Activated naive CD8-positive, alpha-beta T cell (primary cell): ENCODE measurements around the gene FER1L5.

Experiments
- H3K27ac Mint-ChIP-seq: one replicate; pipeline ENCODE4 v1.8.0; 2021; ENCODE audit warnings: mixed read lengths
- H3K27me3 Mint-ChIP-seq: one replicate; pipeline ENCODE4 v1.8.0; 2021; ENCODE audit warnings: mixed read lengths
- H3K36me3 Mint-ChIP-seq: one replicate; pipeline ENCODE4 v1.8.0; 2021; ENCODE audit warnings: mixed read lengths
- H3K4me1 Mint-ChIP-seq: one replicate; pipeline ENCODE4 v1.8.0; 2021; ENCODE audit warnings: low read depth, mixed read lengths
- H3K4me3 Mint-ChIP-seq: one replicate; pipeline ENCODE4 v1.8.0; 2021; ENCODE audit warnings: mild to moderate bottlenecking, mixed read lengths
- H3K9me3 Mint-ChIP-seq: one replicate; pipeline ENCODE4 v1.8.0; 2021; ENCODE audit warnings: low read depth, mixed read lengths

FER1L5 gene

DNA sequence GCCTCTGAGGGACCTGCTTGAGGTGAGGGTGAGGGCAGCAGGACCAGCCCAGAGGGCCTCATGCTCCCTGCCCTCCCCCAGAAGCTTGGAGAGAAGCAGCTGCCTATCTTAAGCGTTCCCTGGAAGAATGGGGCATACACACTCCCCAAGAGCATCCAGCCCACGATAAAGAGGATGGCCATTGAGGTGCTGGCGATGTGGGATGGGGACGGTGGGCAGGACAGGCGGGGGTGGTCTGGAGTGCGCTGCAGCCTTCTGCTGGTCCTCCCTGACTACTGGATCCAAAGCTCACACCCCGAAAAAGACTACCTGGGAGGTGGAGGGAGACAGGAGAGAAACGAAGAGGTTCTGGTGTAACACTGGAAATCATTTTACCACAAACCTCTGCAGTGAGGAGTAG, 51.7 kb downstream of the FER1L5 start:
- no peak overlapping the region for H3K4me3 Mint-ChIP-seq
- no peak overlapping the region for H3K27ac Mint-ChIP-seq
- H3K36me3 Mint-ChIP-seq = no peaks in the 10 kb centered on the region
- H3K9me3 Mint-ChIP-seq = no peaks in the 10 kb centered on the region
- no peaks in the 10 kb centered on the region for H3K4me1 Mint-ChIP-seq
- no peaks in the 10 kb centered on the region for H3K27me3 Mint-ChIP-seq

DNA sequence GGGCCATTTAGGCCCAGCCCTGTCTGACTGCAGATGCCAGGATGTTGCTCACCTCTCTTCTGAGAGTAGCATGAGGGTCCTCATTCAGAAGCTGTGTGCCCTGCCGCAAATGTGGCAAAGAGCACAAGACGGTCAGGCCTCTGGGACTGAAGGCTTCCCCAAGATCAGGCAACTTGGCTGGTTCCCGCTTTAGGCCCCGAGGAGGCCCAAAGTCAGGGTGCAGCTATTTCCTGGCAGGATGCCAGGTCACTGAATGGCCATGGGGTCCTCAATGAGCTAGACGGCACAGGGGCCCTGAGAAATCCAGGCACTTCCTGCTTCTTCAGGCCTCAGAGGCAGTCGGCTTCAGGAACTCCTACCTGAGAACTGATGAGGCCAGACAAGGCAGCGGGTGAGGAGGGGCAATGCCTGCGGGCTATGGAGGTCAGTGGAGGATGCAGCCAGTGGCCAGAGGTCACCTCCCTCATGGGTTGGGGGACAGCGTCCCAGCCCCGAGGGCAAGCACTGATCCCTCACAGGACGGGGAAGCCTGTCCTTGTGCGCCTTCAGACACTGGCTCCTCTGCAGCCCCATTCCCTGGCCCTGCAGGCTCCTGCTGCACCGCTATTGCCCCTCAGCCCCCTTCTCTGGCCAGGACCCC, 52.4 kb downstream of the FER1L5 start:
- Mint-ChIP-seq H3K4me1 (no peaks in the 10 kb centered on the region), H3K36me3 (no peaks in the 10 kb centered on the region), H3K27ac (no peak overlapping the region), H3K27me3 (no peaks in the 10 kb centered on the region), H3K4me3 (no peak overlapping the region), H3K9me3 (no peaks in the 10 kb centered on the region)

DNA sequence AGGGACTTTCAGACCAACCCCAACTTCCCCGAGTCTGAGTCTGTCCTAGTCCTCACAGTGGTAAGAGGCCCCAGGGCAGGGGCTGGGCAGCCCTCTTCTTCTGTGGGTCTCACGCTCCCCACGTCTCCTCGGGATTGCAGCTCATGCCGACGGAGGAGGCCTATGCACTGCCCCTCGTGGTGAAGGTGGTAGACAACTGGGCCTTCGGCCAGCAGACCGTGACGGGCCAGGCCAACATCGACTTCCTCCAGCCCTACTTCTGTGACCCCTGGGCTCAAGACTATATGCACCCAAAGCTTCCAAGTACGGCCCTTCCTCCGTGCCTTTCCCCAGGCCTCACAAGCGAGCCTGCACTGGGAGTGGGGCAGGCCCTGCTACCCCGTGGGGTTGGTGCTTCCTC, 53.0 kb downstream of the FER1L5 start:
- H3K9me3 Mint-ChIP-seq = no peaks in the 10 kb centered on the region
- H3K4me3 Mint-ChIP-seq = no peak overlapping the region
- H3K27me3 Mint-ChIP-seq = no peaks in the 10 kb centered on the region
- H3K36me3 Mint-ChIP-seq = no peaks in the 10 kb centered on the region
- H3K27ac Mint-ChIP-seq = no peak overlapping the region
- H3K4me1 Mint-ChIP-seq = no peaks in the 10 kb centered on the region

DNA sequence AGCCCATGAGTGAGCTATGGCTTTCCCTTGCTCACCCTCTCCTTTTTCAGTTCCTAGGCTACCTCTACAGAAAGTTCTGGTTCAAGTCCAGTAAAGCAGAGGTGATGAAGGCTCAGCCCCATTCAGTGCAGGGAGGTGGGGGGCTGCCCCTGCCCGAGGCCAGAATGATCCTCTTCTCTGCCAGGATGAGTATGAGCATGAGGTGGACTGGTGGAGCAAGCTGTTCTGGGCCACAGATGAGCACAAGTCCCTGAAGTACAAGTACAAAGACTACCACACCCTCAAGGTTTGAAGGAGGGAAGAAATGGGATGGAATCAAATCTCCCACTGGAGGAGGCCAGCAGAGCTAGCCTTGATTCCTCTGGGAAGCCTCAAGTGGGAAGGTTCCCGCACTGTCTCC, 54.9 kb downstream of the FER1L5 start:
- H3K27ac Mint-ChIP-seq = no peak overlapping the region
- no peaks in the 10 kb centered on the region for H3K36me3 Mint-ChIP-seq
- no peaks in the 10 kb centered on the region for H3K27me3 Mint-ChIP-seq
- H3K9me3 Mint-ChIP-seq = no peaks in the 10 kb centered on the region
- no peaks in the 10 kb centered on the region for H3K4me1 Mint-ChIP-seq
- no peak overlapping the region for H3K4me3 Mint-ChIP-seq

DNA sequence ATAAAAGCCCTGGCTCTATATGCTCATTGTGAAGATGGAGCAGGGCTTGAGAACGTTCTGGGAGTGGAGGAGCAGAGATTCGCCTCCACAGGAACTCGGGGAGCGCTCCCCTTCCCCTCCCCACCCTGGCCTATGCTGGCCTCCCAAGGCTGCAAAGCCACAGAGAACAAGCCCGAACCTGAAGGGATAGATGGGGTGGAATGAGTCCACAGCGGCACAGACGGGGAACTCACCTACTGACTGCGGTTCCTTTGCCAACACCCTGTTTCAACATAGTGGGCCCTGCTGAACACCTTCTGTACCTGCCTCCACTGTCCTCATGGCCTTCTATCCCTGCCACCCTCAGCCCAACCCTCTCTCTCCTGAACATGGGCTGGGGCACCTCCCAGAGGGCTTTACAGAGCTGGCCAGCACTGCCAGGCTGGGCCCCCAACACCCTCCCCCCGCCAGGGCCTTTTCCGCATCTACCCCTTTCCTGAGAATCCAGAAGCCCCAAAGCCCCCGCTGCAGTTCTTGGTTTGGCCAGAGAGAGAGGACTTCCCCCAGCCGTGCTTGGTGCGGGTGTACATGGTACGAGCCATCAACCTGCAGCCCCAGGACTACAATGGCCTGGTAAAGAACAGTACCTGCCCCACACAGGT, 55.8 kb downstream of the FER1L5 start:
- H3K36me3 Mint-ChIP-seq = no peaks in the 10 kb centered on the region
- no peaks in the 10 kb centered on the region for H3K4me1 Mint-ChIP-seq
- H3K27me3 Mint-ChIP-seq = no peaks in the 10 kb centered on the region
- H3K27ac Mint-ChIP-seq = no peak overlapping the region
- H3K4me3 Mint-ChIP-seq = no peak overlapping the region
- H3K9me3 Mint-ChIP-seq = no peaks in the 10 kb centered on the region

DNA sequence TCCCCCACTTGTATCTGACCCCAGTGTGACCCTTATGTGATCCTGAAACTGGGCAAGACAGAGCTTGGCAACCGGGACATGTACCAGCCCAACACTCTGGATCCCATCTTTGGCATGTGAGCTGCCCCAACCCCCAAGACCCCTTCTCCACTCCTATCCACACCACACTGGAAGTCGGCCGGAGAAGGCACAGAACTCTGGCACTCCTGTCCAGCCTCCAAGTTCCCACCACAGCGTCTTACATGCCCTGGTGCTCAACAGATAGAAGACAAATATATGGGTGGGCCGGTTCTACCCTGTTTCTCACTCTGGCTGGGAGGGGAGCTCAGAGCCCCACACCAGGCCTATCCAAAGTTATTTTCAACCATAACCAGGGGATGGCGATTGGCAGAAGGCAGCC, 56.5 kb downstream of the FER1L5 start:
- H3K36me3 Mint-ChIP-seq = no peaks in the 10 kb centered on the region
- H3K4me1 Mint-ChIP-seq = no peaks in the 10 kb centered on the region

DNA sequence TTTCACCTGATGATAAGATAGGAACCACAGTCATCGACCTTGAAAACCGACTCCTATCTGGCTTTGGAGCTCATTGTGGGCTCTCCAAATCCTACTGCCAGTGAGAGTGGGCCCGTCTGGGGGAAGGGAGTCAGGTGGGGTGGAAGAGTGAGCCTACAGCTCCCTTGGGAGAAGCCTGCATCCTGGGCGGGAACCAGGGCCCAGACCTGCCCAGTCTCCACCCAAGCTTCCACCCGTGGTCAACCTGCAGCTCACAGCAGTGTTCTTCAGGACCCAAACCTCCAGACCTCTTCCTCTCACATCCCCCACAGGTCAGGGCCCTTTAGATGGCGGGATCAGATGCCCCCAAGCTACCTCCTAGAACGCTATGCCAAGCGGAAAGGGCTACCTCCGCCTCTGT, 57.1 kb downstream of the FER1L5 start:
- no peak overlapping the region for H3K27ac Mint-ChIP-seq
- no peaks in the 10 kb centered on the region for H3K27me3 Mint-ChIP-seq
- no peaks in the 10 kb centered on the region for H3K9me3 Mint-ChIP-seq
- H3K4me1 Mint-ChIP-seq = no peaks in the 10 kb centered on the region
- no peak overlapping the region for H3K4me3 Mint-ChIP-seq
- H3K36me3 Mint-ChIP-seq = no peaks in the 10 kb centered on the region

More for the DNA sequence above, 56.5 kb downstream of the FER1L5 start:
- H3K4me3 Mint-ChIP-seq = no peak overlapping the region
- H3K27ac Mint-ChIP-seq = no peak overlapping the region
- no peaks in the 10 kb centered on the region for H3K9me3 Mint-ChIP-seq
- H3K27me3 Mint-ChIP-seq = no peaks in the 10 kb centered on the region

DNA sequence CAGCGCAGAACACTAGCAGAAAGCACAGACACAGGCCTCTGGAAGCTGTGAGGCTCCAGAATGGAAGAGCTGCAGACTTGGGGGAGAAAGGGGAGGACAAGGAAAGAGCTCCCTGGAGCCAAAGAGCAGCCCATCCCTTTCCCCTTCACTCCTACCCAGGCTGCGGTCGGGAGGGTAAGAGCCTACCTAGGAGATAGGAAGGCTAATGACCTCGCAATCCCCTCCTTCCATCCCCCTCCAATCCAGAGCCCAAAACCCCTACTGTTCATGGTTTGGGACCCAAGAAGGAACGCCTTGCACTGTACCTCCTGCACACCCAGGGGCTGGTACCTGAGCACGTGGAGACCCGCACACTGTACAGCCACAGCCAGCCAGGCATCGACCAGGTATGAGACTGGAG, 57.5 kb downstream of the FER1L5 start:
- H3K27ac Mint-ChIP-seq = no peak overlapping the region
- no peaks in the 10 kb centered on the region for H3K4me1 Mint-ChIP-seq
- no peaks in the 10 kb centered on the region for H3K27me3 Mint-ChIP-seq
- H3K4me3 Mint-ChIP-seq = no peak overlapping the region
- H3K36me3 Mint-ChIP-seq = no peaks in the 10 kb centered on the region
- H3K9me3 Mint-ChIP-seq = no peaks in the 10 kb centered on the region

DNA sequence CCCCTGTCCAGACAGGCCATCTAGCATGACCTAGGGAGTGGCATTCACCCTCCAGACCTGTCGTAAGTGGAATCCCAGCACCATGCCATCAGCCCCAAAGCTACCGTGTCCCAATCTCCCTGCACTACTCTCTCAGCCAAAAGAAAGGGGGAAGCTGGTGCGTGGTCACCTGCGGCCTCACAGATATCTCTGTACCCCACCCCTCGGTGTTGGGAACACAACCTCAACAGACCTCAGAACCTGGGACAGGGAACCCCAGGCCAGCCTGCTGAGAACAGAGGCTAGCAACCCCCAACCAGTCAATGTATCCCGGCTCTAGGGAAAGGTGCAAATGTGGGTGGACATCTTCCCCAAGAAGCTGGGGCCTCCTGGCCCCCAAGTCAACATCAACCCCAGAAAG, 59.1 kb downstream of the FER1L5 start:
- Mint-ChIP-seq H3K4me1 (no peaks in the 10 kb centered on the region), H3K27me3 (no peaks in the 10 kb centered on the region), H3K36me3 (no peaks in the 10 kb centered on the region), H3K9me3 (no peaks in the 10 kb centered on the region), H3K4me3 (no peak overlapping the region), H3K27ac (no peak overlapping the region)

DNA sequence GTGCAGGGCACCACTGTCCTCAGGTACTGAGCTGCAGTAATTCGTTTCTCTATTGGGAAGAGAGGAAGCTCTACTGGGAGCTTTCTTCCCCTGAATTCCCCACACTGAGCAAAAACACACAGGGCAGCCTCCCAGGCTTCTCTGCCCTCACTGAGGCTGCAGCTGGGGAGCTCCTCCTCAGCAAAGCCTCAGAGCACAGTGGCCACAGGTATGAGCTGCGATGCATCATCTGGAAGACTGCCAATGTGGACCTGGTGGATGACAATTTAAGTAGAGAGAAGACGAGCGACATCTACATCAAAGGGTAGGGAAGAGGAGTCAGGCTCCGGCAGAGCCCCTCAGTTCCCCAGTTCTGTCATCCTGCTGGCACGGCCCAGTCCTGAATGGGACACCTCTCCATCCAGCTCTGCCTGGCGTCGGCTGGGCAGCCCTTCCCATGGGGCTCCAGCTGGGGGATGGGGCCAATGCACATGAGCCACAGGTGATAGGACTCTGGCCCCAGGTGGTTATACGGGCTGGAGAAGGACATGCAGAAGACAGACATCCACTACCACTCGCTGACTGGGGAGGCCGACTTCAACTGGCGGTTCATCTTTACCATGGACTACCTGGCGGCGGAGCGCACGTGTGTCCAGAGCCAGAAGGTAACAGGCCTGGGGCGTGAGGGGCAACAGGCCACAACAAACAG, 59.7 kb downstream of the FER1L5 start:
- no peaks in the 10 kb centered on the region for H3K4me1 Mint-ChIP-seq
- no peaks in the 10 kb centered on the region for H3K36me3 Mint-ChIP-seq
- H3K27ac Mint-ChIP-seq = no peak overlapping the region
- no peak overlapping the region for H3K4me3 Mint-ChIP-seq
- H3K27me3 Mint-ChIP-seq = no peaks in the 10 kb centered on the region
- H3K9me3 Mint-ChIP-seq = no peaks in the 10 kb centered on the region

DNA sequence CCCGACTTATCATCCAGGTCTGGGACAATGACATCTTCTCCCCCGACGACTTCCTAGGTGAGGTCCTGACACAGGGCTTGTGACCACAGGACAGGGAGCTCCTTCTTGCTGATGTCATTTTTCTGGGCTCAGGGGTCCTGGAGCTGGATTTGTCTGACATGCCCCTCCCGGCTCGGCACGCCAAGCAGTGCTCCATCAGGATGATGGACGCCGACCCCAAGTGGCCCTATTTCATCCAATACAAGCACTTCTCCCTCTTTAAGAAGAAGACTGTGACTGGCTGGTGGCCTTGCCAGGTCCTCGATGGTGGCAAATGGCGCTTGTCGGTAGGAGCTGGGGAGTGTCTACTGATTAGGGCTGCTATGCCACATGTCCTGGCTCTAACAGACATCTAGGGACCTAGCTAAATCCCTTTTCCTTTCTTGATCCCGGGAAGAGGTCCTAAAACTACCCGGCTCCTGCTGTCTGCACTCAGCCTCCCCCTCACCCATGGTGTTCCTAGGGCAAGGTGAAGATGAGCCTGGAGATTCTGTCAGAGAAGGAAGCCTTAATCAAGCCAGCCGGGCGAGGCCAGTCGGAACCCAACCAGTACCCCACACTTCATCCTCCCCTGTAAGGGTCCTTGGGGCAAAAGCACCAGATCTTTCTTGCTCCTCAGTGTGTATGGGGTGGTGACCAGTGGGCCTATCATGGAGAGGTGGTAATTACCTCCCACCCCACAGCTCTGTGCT, 60.6 kb downstream of the FER1L5 start:
- Mint-ChIP-seq H3K4me1 (no peaks in the 10 kb centered on the region), H3K27ac (no peak overlapping the region), H3K36me3 (peaks cover 6% of the 10 kb centered on the region), H3K27me3 (no peaks in the 10 kb centered on the region), H3K9me3 (no peaks in the 10 kb centered on the region), H3K4me3 (no peak overlapping the region)

DNA sequence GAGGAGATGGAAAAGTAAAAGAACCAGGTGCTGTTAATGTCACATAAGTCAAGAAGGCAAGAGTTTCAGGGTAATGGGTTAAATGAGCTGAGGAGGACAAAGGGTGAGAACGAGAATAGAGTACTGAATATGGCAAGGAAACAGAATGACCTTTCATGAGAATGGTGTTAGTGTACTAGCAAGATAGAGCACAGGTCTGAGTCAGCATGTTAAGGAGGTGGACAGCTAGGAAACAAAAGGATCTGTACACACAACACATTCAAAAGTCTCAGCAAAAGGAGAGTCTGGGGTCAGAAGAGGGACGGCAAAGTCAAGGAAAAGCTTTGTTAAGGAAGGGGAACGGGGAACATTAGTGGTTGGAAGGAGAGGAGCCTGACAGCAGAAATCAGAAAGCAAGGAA, 68.4 kb downstream of the FER1L5 start:
- Mint-ChIP-seq H3K4me3 (no peak overlapping the region), H3K27ac (no peak overlapping the region), H3K27me3 (no peaks in the 10 kb centered on the region), H3K36me3 (peaks cover 19% of the 10 kb centered on the region), H3K9me3 (no peaks in the 10 kb centered on the region), H3K4me1 (no peaks in the 10 kb centered on the region)

DNA sequence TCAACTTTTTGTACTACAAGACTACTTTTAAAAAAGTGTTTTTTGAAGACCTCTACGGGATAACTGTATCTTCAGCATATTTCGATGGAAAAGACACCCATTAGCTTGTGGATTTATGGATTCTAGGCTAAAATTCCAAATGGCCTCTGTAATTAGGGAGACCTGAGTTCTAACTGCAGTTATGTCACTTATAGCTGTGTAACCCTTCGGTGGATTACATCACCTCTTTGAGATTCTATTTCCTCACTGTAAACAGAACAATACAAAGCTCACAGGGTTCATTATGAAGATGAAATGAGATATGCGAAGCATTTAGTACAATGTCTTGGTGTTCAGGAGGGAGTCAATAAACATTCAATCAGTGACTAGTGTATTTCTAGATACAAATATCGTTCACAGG, 73.1 kb downstream of the FER1L5 start:
- H3K4me3 Mint-ChIP-seq = no peak overlapping the region
- H3K27me3 Mint-ChIP-seq = no peaks in the 10 kb centered on the region
- no peaks in the 10 kb centered on the region for H3K4me1 Mint-ChIP-seq
- no peak overlapping the region for H3K27ac Mint-ChIP-seq
- peaks cover 9% of the 10 kb centered on the region for H3K36me3 Mint-ChIP-seq
- no peaks in the 10 kb centered on the region for H3K9me3 Mint-ChIP-seq

DNA sequence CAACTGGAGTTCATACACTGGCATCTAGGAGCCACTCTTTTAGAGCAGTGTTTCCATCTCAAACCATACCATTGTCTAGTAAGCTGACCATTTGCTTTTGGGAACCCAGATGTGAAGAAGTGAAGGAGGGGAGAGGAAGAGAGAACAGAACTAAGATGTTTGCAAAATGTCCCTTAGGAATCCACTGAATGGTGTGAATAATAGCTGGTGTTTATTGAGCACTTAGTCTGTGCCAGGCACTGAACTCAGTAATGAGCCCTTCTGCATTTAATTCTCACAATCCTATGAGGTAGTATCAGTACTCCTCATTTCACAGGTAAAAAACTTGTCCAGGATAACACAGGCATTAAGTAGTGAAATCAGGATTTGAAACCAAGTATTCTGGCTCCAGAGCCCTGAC, 73.8 kb downstream of the FER1L5 start:
- peaks cover 3% of the 10 kb centered on the region for H3K36me3 Mint-ChIP-seq
- no peaks in the 10 kb centered on the region for H3K4me1 Mint-ChIP-seq
- H3K27ac Mint-ChIP-seq = no peak overlapping the region
- H3K9me3 Mint-ChIP-seq = no peaks in the 10 kb centered on the region
- no peaks in the 10 kb centered on the region for H3K27me3 Mint-ChIP-seq
- no peak overlapping the region for H3K4me3 Mint-ChIP-seq

DNA sequence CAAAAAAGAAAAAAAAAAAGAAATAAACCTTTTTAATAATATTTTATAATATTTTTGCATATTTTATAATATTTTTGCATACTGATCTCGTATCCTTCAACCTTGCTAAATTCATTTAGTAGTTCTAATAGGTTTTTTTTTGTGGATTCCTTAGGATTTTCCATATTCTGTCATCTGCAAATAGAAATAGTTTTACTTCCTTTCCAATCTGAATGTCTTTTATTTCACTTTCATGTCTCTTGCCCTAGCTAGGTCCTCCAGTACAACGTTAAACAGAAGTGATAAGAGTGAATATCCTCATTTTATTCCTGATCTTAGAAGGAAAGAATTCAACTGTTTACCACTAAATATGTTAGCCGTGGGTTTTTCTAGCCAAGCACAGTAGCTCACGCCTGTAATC, 83.6 kb downstream of the FER1L5 start:
- Mint-ChIP-seq H3K9me3 (no peaks in the 10 kb centered on the region), H3K4me3 (no peak overlapping the region), H3K27ac (no peak overlapping the region), H3K27me3 (no peaks in the 10 kb centered on the region), H3K36me3 (peaks cover 7% of the 10 kb centered on the region), H3K4me1 (no peaks in the 10 kb centered on the region)
